H1 (cell line): ENCODE results near the gene ZBTB42. TPM values are rescaled to one million over a fixed set of nuclear protein-coding genes. Genes with fewer than 3 reads are reported as not detected.

Experiments used
- CTCF ChIA-PET: fragments of 300-600 bp; sonication (Branson Sonifier 250); formaldehyde crosslinking; loops from one replicate; lab custom pipeline; 2021; ENCODE audit not compliant: partially characterized antibody; lab: Charles Lee
- POLR2A ChIA-PET: fragments of 300-600 bp; sonication (Branson Sonifier 250); formaldehyde crosslinking; loops from one replicate; lab custom pipeline; 2021; ENCODE audit warnings: inconsistent platforms; ENCODE audit not compliant: partially characterized antibody; lab: Charles Lee
- DNase-seq, 2 experiments: peaks; one replicate each; pipeline versions ENCODE4 v3.0.0 to v3.0.0-alpha.2; 2010 to 2022; ENCODE audit warnings: low spot score in 2 of 2, low read depth in 1 of 2, mixed read lengths in 1 of 2
- FAIRE-seq: peaks from 2 replicates; lab custom pipeline; 2011; peaks lifted over from hg19 to GRCh38; lab: Jason Lieb, UNC
- H2AFZ ChIP-seq: 2 replicates; pipeline ENCODE4 v1.8.1; 2012; ENCODE audit warnings: low read length, inconsistent platforms
- H2AK5ac ChIP-seq: 2 replicates; pipeline ENCODE4 v1.6.1; 2013; ENCODE audit warnings: low read depth, low read length
- H2BK120ac ChIP-seq: replicated peaks from 2 replicates; pipeline ENCODE3; 2013; ENCODE audit warnings: low read depth, low read length, inconsistent platforms
- H2BK12ac ChIP-seq: 2 replicates; pipeline ENCODE4 v1.6.1; 2013; ENCODE audit warnings: low read depth, low read length
- H2BK15ac ChIP-seq: 2 replicates; pipeline ENCODE4 v1.6.1; 2013; ENCODE audit warnings: low read length
- H2BK20ac ChIP-seq: 2 replicates; pipeline ENCODE4 v1.6.1; 2013; ENCODE audit warnings: low read length
- H2BK5ac ChIP-seq: 2 replicates; pipeline ENCODE4 v1.6.1; 2013; ENCODE audit warnings: low read depth, low read length
- H3K14ac ChIP-seq: 2 replicates; pipeline ENCODE4 v1.6.1; 2013; ENCODE audit warnings: inconsistent platforms; ENCODE audit not compliant: insufficient read length
- H3K18ac ChIP-seq: 2 replicates; pipeline ENCODE4 v1.6.1; 2013; ENCODE audit warnings: low read length; ENCODE audit errors: extremely low read depth
- H3K23ac ChIP-seq: 2 replicates; pipeline ENCODE4 v1.6.1; 2013; ENCODE audit warnings: inconsistent platforms; ENCODE audit not compliant: insufficient read length
- H3K23me2 ChIP-seq: 2 replicates; pipeline ENCODE4 v1.6.1; 2013; ENCODE audit warnings: low read depth, low read length
- H3K27ac ChIP-seq: 2 replicates; pipeline ENCODE4 v1.6.1; 2011; ENCODE audit warnings: low read depth, low read length, inconsistent platforms
- H3K27me3 ChIP-seq, 4 experiments: replicated peaks in 1 of 4; 1 replicate in 1 of 4; 2 replicates in 3 of 4; pipeline versions ENCODE4 v1.6.1 to v1.8.1; 2011 to 2013; ENCODE audit warnings: low read length in 3 of 4, mild to moderate bottlenecking in 3 of 4, inconsistent platforms in 2 of 4, mixed read lengths in 2 of 4, moderate library complexity in 1 of 4; ENCODE audit not compliant: control insufficient read depth in 3 of 4, insufficient read depth in 3 of 4; ENCODE audit errors: extremely low read depth in 1 of 4
- H3K36me3 ChIP-seq, 4 experiments: 2 replicates each; pipeline versions ENCODE4 v1.6.1 to v1.8.1; 2011 to 2013; ENCODE audit warnings: mild to moderate bottlenecking in 4 of 4, low read length in 3 of 4, moderate library complexity in 2 of 4, control low read depth in 1 of 4, inconsistent platforms in 1 of 4; ENCODE audit not compliant: insufficient read depth in 4 of 4, control insufficient read depth in 2 of 4
- H3K4ac ChIP-seq: replicated peaks from 2 replicates; pipeline ENCODE3; 2013; ENCODE audit warnings: low read length, low read depth, mixed read lengths, inconsistent platforms; ENCODE audit not compliant: insufficient read length
- H3K4me1 ChIP-seq, 4 experiments: replicated peaks in 1 of 4; 1 replicate in 1 of 4; 2 replicates in 3 of 4; pipeline versions ENCODE4 v1.6.1 to v1.8.1; 2011 to 2013; ENCODE audit warnings: low read length in 3 of 4, inconsistent platforms in 2 of 4, mixed read lengths in 1 of 4; ENCODE audit not compliant: insufficient read depth in 4 of 4, control insufficient read depth in 3 of 4
- H3K4me2 ChIP-seq, 2 experiments: 2 replicates each; pipeline versions ENCODE4 v1.6.1 to v1.8.1; 2011 to 2013; ENCODE audit warnings: low read depth in 2 of 2, low read length in 2 of 2, control low read depth in 1 of 2, inconsistent platforms in 1 of 2, mild to moderate bottlenecking in 1 of 2; ENCODE audit not compliant: insufficient read depth in 1 of 2
- H3K4me3 ChIP-seq, 4 experiments: fragments of 200-600, 300-600 bp in 1 of 4; sonication (generic), shearing (Covaris generic), sonication (Bioruptor Twin) in 1 of 4; 2 replicates each; pipeline versions ENCODE4 v1.5.1 to v1.8.1; 2011 to 2016; ENCODE audit warnings: low read length in 4 of 4, low read depth in 3 of 4, control low read depth in 2 of 4, inconsistent platforms in 2 of 4, mild to moderate bottlenecking in 2 of 4, mixed read lengths in 1 of 4, moderate library complexity in 1 of 4; ENCODE audit not compliant: insufficient read depth in 2 of 4; ENCODE audit errors: extremely low read depth in 1 of 4
- H3K56ac ChIP-seq: replicated peaks from 2 replicates; pipeline ENCODE3; 2013; ENCODE audit warnings: low read depth, mild to moderate bottlenecking, mixed read lengths, low read length, inconsistent platforms; ENCODE audit not compliant: insufficient read length
- H3K79me1 ChIP-seq: 2 replicates; pipeline ENCODE4 v1.6.1; 2013; ENCODE audit warnings: low read depth, low read length, control low read depth
- H3K79me2 ChIP-seq, 2 experiments: 2 replicates each; pipeline versions ENCODE4 v1.6.1 to v1.8.1; 2012 to 2013; ENCODE audit warnings: low read length in 2 of 2, mild to moderate bottlenecking in 2 of 2, inconsistent platforms in 1 of 2; ENCODE audit not compliant: insufficient read depth in 2 of 2, control insufficient read depth in 1 of 2
- H3K9ac ChIP-seq, 4 experiments: replicated peaks in 1 of 4; 1 replicate in 1 of 4; 2 replicates in 3 of 4; pipeline versions ENCODE4 v1.6.1 to v1.8.1; 2011 to 2013; ENCODE audit warnings: low read depth in 3 of 4, low read length in 3 of 4, control low read depth in 2 of 4, mild to moderate bottlenecking in 2 of 4, moderate library complexity in 2 of 4, inconsistent platforms in 1 of 4; ENCODE audit errors: extremely low read depth in 1 of 4
- H3K9me3 ChIP-seq, 2 experiments: 2 replicates each; pipeline versions ENCODE4 v1.6.1 to v1.8.1; 2012 to 2013; ENCODE audit warnings: mild to moderate bottlenecking in 2 of 2, moderate library complexity in 2 of 2, control low read depth in 1 of 2, inconsistent platforms in 1 of 2, low read depth in 1 of 2, low read length in 1 of 2, mixed read lengths in 1 of 2; ENCODE audit not compliant: insufficient read depth in 2 of 2
- H4K20me1 ChIP-seq, 2 experiments: replicated peaks in 1 of 2; 2 replicates each; pipeline versions ENCODE3 to v1.8.1; 2011 to 2013; ENCODE audit warnings: inconsistent platforms in 2 of 2, low read length in 2 of 2, mild to moderate bottlenecking in 1 of 2; ENCODE audit not compliant: insufficient read depth in 2 of 2, control insufficient read depth in 1 of 2
- H4K5ac ChIP-seq: 2 replicates; pipeline ENCODE4 v1.6.1; 2013; ENCODE audit warnings: low read length, low read depth, mixed read lengths, inconsistent platforms; ENCODE audit not compliant: insufficient read length
- H4K8ac ChIP-seq: 2 replicates; pipeline ENCODE4 v1.8.0; 2013; ENCODE audit warnings: mild to moderate bottlenecking, moderate library complexity, low read length, inconsistent platforms; ENCODE audit not compliant: insufficient read depth; ENCODE audit errors: extremely low read depth
- H4K91ac ChIP-seq: replicated peaks from 2 replicates; pipeline ENCODE3; 2013; ENCODE audit warnings: low read length, mixed read lengths, inconsistent platforms; ENCODE audit not compliant: insufficient read length
- GABPA ChIP-seq: IDR thresholded peaks from 2 replicates; pipeline ENCODE4 v1.6.1; 2011; ENCODE audit warnings: mild to moderate bottlenecking, low read length, moderate library complexity, borderline replicate concordance; ENCODE audit not compliant: insufficient read depth
- RXRA ChIP-seq: IDR thresholded peaks from 2 replicates; pipeline ENCODE4 v1.6.1; 2011; ENCODE audit warnings: low read depth, mild to moderate bottlenecking, low read length, moderate library complexity; ENCODE audit not compliant: insufficient read depth
- WGBS, 2 experiments: shearing (Covaris generic) in 1 of 2; methylation state at CpG; one replicate each; pipeline versions ENCODE4 v1.1.6 to v1.1.7; 2013 to 2015; ENCODE audit warnings: low lambda C conversion rate in 2 of 2, mixed read lengths in 2 of 2, inconsistent platforms in 1 of 2, low coverage in 1 of 2, missing lambda C conversion rate in 1 of 2; ENCODE audit not compliant: insufficient replicate concordance in 2 of 2, insufficient coverage in 1 of 2, insufficient read length in 1 of 2; ENCODE audit errors: extremely low coverage in 1 of 2, missing lambda C conversion rate in 1 of 2; 5-methylcytosine and 5-hydroxymethylcytosine counted together
- polyA plus RNA-seq, 7 experiments: library from polyadenylated mRNA; depleted of rRNA in 3 of 7; stranded (reverse) in 5 of 7; unstranded in 2 of 7; fragments of >200 nt in 5 of 7; fragments of 200-250 nt in 2 of 7; gene quantifications; 1 replicate in 5 of 7; 2 replicates in 1 of 7; 4 replicates in 1 of 7; pipeline versions ENCODE4 v1.2.1 to v1.2.3, GENCODE V29; 2011 to 2013; ENCODE audit warnings: missing spikeins in 2 of 7, mixed read lengths in 2 of 7
- total RNA-seq: library from RNA; stranded (reverse); fragmentation: NEBNext Ultra II Directional; extraction: Animal tissue kit (Norgen Biotek cat#: 25700); gene quantifications from 2 replicates; pipeline ENCODE4 v1.2.1, GENCODE V29; 2021

Gene ZBTB42
- total and polyA plus RNA-seq, 2 of the 8 experiments (the other 6 are each of a cell fraction or from before 2014, with no cell fraction given) = 2.8 to 3.1 TPM

DNA sequence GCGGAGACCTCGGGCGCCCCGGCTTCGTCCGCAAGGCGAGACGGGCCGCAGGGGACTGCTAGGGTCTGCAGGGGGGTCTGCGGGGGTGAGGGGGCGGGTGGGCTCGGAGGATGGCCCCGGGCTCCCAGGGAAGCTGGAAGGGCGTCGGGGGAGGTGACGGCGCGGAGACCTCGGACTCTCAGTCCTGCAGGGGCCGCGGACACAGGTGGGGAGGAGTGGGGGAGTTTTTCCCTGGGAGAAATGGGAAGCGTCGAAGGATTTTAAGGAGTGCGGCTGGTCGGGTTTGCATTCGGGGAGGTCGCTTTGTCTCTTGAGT lies 25.9 kb downstream of the ZBTB42 start:
- Histone ChIP-seq H3K14ac (no peak overlapping the region), H3K4me3 (peak overlapping the region; percentile 25 to 57 (median 38)), H3K79me2 (no peaks in the 10 kb centered on the region), H2AK5ac (no peak overlapping the region), H3K4me2 (peak overlapping the region; percentile 65 to 75), H2AFZ (no peak overlapping the region), H3K9ac (no peak overlapping the region), H3K56ac (no peak overlapping the region), H2BK12ac (no peak overlapping the region), H3K23ac (no peak overlapping the region), H2BK15ac (no peak overlapping the region), H4K8ac (no peak overlapping the region), H3K4me1 (peaks cover 0 to 7% (median 5%) of the 10 kb centered on the region in 4 experiments; a peak in 4 of 7 replicates), H3K4ac (no peak overlapping the region), H4K5ac (no peak overlapping the region), H3K36me3 (no peaks in the 10 kb centered on the region), H4K91ac (no peak overlapping the region), H2BK120ac (no peak overlapping the region), H3K9me3 (no peaks in the 10 kb centered on the region), H3K18ac (no peak overlapping the region), H3K23me2 (peaks cover 21% of the 10 kb centered on the region; the same call in 1 of the 2 replicates), H2BK20ac (no peak overlapping the region), H2BK5ac (0 out of 2 replicates have a peak overlapping the region, but pooled peaks have one; percentile 24), H3K27ac (no peak overlapping the region), H3K27me3 (peaks cover 0 to 26% (median 19%) of the 10 kb centered on the region in 4 experiments; a peak in 6 of 7 replicates)
- WGBS, 2 experiments = no CpG with 5 or more reads among the region's 27 CpGs
- DNase-seq (peak in 1 of 2 experiments; percentile 62), FAIRE-seq (no peak)
- CTCF ChIA-PET = interaction anchor here (0.6 to 4.1 kb wide), 32 partner anchors 18 to 689 kb away, joined by 3 to 40 read pairs (median 4); partner anchors contain the start of genes CEP170B, SIVA1 and ZBTB42
- POLR2A ChIA-PET = interaction anchor here (0.6 to 3.3 kb wide), 10 partner anchors 14 to 74 kb away, joined by 3 to 14 read pairs (median 4); partner anchors contain the start of genes CEP170B and SIVA1
- TF ChIP-seq GABPA (no peak), RXRA (no peak)
- TF ChIP-seq, all 59 proteins: peak for 0
- H4K20me1 ChIP-seq = peaks cover 0 to 8% of the 10 kb centered on the region in 2 experiments
- no peaks in the 10 kb centered on the region for H3K79me1 ChIP-seq
